WERI-Rb-1 (cell line): ENCODE results near the gene PCDH9.

Experiments
- DNase-seq: peaks from one replicate; pipeline ENCODE4 v3.0.0-alpha.2; 2020
- H3K27ac ChIP-seq: fragments of 250-450 bp; sonication (Bioruptor Pico); 2 replicates; pipeline ENCODE4 v1.5.1; 2020; ENCODE audit warnings: mild to moderate bottlenecking, moderate library complexity
- H3K27me3 ChIP-seq: fragments of 250-450 bp; sonication (Bioruptor Pico); 2 replicates; pipeline ENCODE4 v1.5.1; 2021; ENCODE audit warnings: mild to moderate bottlenecking, low read depth, moderate library complexity; ENCODE audit not compliant: insufficient read depth, severe bottlenecking
- H3K36me3 ChIP-seq: fragments of 250-450 bp; sonication (Bioruptor Pico); 2 replicates; pipeline ENCODE4 v1.5.1; 2020; ENCODE audit warnings: mild to moderate bottlenecking, moderate library complexity
- H3K4me3 ChIP-seq: 2 replicates; pipeline ENCODE4 v1.5.1; 2011; ENCODE audit warnings: low read depth, mild to moderate bottlenecking, control low read depth, low read length
- H3K9me3 ChIP-seq: fragments of 250-450 bp; sonication (Bioruptor Pico); 2 replicates; pipeline ENCODE4 v1.5.1; 2021; ENCODE audit warnings: mild to moderate bottlenecking, moderate library complexity; ENCODE audit not compliant: severe bottlenecking
- TF ChIP-seq, protein P1 (sequence below): IDR thresholded peaks from 2 replicates; pipeline ENCODE4 v1.5.1; 2011; ENCODE audit warnings: low read depth, mild to moderate bottlenecking, control low read depth, inconsistent platforms, low read length

PCDH9 gene

DNA sequence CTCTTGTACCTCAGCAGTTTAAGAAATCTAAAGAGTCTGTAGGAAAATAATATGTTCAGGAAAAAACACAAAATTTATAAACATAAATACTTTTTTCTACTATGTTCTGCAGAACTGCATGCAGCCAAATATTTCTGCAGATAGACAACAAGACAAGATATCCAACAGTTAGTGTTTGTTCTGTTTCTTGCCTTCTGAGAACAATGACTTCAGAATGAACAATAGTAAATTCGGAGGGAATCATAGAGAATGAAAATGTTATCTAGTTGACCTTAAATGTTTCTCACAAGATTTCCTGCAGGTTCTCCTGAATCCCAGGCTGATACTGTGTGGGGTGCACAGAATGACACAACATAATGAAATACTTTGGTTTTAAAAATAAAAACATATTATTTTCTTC, 180.4 kb downstream of the PCDH9 start:
- DNase-seq = no peak
- Histone ChIP-seq H3K36me3 (no peaks in the 10 kb centered on the region), H3K4me3 (no peak overlapping the region), H3K27ac (no peak overlapping the region), H3K27me3 (no peaks in the 10 kb centered on the region), H3K9me3 (no peaks in the 10 kb centered on the region)
- TF ChIP-seq, protein P1, sequence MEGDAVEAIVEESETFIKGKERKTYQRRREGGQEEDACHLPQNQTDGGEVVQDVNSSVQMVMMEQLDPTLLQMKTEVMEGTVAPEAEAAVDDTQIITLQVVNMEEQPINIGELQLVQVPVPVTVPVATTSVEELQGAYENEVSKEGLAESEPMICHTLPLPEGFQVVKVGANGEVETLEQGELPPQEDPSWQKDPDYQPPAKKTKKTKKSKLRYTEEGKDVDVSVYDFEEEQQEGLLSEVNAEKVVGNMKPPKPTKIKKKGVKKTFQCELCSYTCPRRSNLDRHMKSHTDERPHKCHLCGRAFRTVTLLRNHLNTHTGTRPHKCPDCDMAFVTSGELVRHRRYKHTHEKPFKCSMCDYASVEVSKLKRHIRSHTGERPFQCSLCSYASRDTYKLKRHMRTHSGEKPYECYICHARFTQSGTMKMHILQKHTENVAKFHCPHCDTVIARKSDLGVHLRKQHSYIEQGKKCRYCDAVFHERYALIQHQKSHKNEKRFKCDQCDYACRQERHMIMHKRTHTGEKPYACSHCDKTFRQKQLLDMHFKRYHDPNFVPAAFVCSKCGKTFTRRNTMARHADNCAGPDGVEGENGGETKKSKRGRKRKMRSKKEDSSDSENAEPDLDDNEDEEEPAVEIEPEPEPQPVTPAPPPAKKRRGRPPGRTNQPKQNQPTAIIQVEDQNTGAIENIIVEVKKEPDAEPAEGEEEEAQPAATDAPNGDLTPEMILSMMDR = no peak

DNA sequence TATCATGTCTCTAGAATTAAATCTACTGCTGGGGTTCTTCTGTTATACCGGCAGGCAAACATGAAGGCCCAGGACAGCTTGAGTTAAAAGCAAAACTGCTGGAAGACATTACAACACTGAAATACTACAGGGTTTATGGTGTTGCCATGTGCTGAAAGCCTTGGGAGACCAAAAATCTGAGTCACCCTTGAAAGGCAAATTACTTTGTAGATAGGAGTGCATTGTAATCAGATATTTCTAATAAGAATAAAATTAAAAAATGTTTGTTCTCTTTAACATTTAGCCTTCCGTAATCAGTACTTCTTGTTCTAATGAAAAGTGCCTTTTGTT, 181.3 kb downstream of the PCDH9 start:
- TF ChIP-seq, protein P1 = no peak
- H3K4me3 ChIP-seq = no peak overlapping the region
- no peaks in the 10 kb centered on the region for H3K27me3 ChIP-seq
- DNase-seq = no peak
- H3K27ac ChIP-seq = no peak overlapping the region
- H3K9me3 ChIP-seq = no peaks in the 10 kb centered on the region
- H3K36me3 ChIP-seq = no peaks in the 10 kb centered on the region

DNA sequence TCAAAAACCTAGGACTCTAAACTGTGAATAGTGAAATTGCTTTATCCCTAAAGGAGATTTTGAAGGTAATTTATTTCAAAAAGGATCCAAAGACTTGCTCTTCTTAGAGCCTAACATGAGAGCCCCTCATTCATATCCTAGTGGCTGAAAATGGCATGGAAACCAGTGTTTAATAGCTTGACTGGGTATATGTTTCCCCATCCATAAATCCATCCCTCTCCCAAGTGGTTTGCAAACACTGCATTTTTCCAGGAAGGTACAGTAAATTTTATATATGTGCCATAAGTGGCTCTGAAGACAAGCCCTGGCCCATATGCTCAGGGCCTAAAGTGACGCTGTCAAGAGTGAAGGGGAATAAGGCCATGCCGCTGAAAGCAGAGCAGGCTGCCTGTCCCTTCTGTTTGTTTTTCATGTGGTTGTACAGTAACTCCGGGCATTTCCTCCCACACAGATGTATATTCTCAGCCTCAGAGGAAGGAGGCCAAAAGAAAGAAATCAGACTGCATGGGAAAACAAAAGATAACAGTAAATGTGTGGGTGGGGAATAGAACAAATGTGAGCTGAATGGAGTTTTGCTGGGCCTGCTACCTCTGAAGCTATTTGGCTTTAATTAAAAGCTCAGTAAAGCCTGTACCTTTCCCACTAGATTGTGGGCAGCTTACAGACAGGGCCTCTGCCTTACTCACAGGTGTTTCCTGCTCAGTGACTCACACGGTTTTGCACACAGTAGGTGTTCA, 181.9 kb downstream of the PCDH9 start:
- TF ChIP-seq, protein P1 = no peak
- H3K9me3 ChIP-seq = no peaks in the 10 kb centered on the region
- no peaks in the 10 kb centered on the region for H3K27me3 ChIP-seq
- no peak for DNase-seq
- no peak overlapping the region for H3K4me3 ChIP-seq
- no peak overlapping the region for H3K27ac ChIP-seq
- H3K36me3 ChIP-seq = no peaks in the 10 kb centered on the region

DNA sequence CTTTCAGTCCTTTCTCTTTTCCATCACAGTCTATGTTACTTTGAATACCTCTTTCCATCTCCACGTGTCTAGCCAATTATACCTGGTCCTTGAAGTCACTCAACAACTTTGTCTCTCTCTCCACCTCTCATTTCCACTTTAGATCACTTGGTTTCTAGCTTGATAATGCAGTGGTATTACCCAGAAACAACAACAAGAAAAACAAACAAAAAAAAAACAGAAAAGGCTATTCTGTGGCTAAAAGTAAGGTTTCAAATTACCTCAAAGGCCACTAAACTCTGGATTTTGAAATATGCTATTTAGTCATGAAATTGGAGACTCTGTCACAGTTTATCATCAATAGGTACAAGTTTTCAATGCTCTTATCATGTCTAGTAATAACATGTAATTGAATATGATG, 184.8 kb downstream of the PCDH9 start:
- TF ChIP-seq, protein P1 = no peak
- no peak overlapping the region for H3K27ac ChIP-seq
- no peaks in the 10 kb centered on the region for H3K9me3 ChIP-seq
- no peaks in the 10 kb centered on the region for H3K36me3 ChIP-seq
- no peak overlapping the region for H3K4me3 ChIP-seq
- no peak for DNase-seq
- H3K27me3 ChIP-seq = no peaks in the 10 kb centered on the region

DNA sequence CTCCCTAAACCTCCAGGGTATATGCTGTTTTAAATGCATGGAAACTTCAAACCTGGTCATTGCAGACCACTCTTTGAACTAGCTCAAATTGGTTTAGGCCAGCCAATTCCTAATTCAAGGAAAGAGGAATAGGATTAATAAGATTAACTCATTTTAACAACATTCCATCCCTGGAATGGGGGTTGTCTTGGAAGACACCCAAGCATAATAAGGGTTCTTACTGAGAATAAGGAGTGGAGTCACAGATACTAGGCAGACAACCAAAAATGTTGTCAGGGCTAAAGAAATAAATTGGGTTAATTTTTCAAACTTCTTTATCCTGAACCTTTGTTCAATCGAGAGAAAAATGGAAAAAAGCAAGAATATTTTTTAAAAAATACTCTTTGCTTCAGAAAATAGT, 186.2 kb downstream of the PCDH9 start:
- DNase-seq = no peak
- no peaks in the 10 kb centered on the region for H3K9me3 ChIP-seq
- H3K27me3 ChIP-seq = no peaks in the 10 kb centered on the region
- no peaks in the 10 kb centered on the region for H3K36me3 ChIP-seq
- TF ChIP-seq, protein P1 = no peak
- no peak overlapping the region for H3K27ac ChIP-seq
- H3K4me3 ChIP-seq = no peak overlapping the region

DNA sequence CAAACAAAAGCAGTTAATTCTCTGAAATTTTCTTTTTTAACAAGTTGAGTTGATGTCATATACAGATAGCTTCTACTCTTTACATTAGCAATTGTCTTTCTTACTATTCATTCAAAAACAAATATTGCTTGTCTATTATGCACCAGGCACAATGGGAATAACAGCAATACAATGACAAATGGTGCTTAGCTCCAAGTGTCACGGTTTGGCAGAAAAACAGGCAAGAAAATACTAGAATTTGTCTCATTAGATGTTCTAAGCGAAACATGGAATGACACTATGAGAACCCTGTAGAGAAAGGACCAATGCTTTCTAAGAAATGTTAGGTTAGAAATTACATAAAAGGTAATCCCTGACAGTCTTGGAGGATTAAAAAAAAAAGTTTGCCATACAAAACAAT, 187.6 kb downstream of the PCDH9 start:
- TF ChIP-seq, protein P1 = no peak
- Histone ChIP-seq H3K4me3 (no peak overlapping the region), H3K9me3 (no peaks in the 10 kb centered on the region), H3K27me3 (no peaks in the 10 kb centered on the region), H3K27ac (no peak overlapping the region), H3K36me3 (no peaks in the 10 kb centered on the region)
- DNase-seq = no peak
